GM10266 (cell line): ENCODE results near the gene PGAP2.

Experiments
- DNase-seq: peaks from one replicate; pipeline ENCODE4 v3.0.0; 2012; ENCODE audit errors: extremely low spot score
- CTCF ChIP-seq: IDR thresholded peaks from 2 replicates; pipeline ENCODE4 v1.5.1; 2012; ENCODE audit warnings: mild to moderate bottlenecking, low read depth; ENCODE audit not compliant: control insufficient read depth, insufficient read depth; ENCODE audit errors: missing control alignments

The PGAP2 gene

GRCh38 chr11:3840870-3841425 lies 32.6 kb downstream of the PGAP2 start, which contains the start of gene RHOG:
RHOG (minus strand) TSS chr11:3840959; CDS start chr11:3828138, 12,821 bp downstream.
- peak; percentile 93 for DNase-seq
- TF ChIP-seq CTCF, result no peak

- DNase-seq, result peak; percentile 91
- peak; percentile 87 for TF ChIP-seq CTCF
These were observed 33.3 kb downstream of the PGAP2 start for GRCh38 chr11:3841426-3842350.

DNA sequence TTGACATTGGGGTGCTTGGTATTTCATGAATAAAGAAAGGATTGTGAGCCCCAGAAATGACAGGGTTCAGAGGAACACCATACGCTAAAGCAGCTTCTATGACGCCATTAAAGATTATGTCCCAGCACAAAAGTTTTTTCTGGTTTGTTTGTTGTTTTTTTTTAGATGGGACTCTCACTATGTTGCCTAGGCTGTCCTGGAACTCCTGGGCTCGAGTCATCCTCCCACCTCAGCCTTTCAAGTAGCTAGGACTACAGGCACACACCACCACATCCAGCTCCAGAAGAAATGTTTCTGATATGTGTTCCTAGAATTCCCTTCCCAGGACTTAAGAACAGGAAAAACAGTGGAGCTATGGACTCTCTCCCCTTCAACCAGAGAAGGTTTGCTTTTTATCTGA lies 35.0 kb downstream of the PGAP2 start:
- no peak for DNase-seq
- no peak for TF ChIP-seq CTCF

DNA sequence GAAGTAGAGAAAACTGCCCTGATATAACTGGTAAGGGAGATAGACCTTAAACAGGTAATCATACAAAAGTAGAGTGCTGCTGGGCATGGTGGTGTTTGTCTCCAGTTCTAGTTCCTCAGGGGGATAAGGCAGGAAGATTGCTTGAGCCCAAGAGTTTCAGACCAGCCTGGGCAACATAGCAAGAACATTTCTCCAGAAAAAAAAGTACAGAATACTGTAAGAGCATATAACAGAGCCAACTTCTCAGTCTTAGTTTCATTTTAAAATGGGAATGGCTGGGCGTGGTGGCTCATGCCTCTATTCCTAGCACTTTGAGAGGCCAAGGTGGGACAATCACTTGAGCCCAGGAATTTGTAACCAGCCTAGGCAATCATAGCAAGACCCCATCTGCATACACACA lies 36.9 kb downstream of the PGAP2 start:
- no peak for DNase-seq
- TF ChIP-seq CTCF, result no peak

DNA sequence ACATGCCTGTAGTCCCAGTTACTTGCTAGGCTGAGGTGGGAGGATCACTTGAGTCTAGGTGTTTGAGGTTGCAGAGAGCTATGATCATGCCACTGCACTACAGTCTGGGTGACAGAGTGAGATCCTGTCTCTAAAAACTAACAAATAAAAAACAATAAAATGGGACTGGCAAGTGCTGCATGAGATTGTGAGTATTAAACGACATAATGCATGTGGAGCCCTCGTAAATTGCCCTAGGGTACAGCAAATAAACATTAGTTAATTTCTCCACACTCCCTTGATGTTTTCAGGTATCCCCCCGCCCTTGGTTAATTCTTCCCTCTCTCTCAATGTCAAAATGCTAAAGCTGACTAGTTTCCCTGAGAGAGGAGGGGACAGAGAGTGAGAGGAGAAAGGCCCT lies 37.3 kb downstream of the PGAP2 start:
- no peak for TF ChIP-seq CTCF
- no peak for DNase-seq

DNA sequence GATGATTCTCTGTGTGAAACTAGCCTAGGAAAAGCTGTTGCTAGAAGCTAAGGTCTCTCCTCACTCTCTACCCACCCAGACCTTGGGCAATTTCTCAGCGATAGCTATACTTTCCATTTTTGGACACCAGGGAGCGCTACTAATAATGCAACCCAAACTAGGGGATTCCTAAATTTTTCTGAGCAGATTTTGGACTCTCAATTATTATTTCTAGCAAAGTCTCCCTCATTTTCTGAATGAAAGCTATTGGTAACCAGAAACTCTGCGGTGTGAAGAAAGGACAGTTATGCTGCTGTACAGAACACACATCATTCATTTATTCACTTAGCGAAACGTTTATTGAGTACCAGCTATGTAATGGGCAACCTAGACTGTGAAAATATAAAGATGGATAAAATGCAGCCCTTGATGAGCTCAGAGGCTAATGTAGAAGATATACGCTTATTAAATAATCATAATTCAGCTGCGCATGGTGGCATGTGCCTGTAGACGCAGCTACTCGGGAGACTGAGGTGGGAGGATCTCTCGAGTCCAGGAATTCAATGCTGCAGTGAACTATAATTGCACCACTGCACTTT lies 41.0 kb downstream of the PGAP2 start:
- TF ChIP-seq CTCF, result peak; percentile 54
- DNase-seq, result no peak

DNA sequence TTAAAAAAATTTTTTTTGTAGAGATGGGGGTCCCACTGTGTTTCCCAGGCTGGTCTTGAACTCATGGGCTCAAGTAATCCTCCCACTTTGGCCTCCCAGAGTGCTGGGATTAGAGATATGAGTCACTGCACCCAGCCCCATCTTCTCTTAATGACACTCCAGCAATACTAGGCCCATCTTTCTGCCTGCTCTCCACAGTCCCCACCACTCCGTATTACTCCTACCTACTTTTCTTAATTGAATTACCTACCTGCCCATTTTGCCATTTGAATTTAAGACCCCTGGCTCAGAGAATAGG lies 45.1 kb downstream of the PGAP2 start:
- DNase-seq, result no peak
- TF ChIP-seq CTCF, result no peak
